Ishikawa (cell line): Measurements from ENCODE around the gene NELL1.

Experiments
- EP300 ChIP-seq: IDR thresholded peaks from 2 replicates; pipeline ENCODE4 v1.6.1; 2012; ENCODE audit warnings: borderline replicate concordance
- RAD21 ChIP-seq: IDR thresholded peaks from 2 replicates; pipeline ENCODE4 v1.6.1; 2012; ENCODE audit warnings: low read depth
- YY1 ChIP-seq: IDR thresholded peaks from 2 replicates; pipeline ENCODE4 v1.6.1; 2012; ENCODE audit warnings: low read depth

GRCh38 chr11:21321530-21321929, 652.1 kb downstream of the NELL1 start:
- no peak for TF ChIP-seq RAD21
- no peak for TF ChIP-seq EP300
- no peak for TF ChIP-seq YY1
